ENCODE data around the gene FAM222A. TPM values are rescaled to one million over a fixed set of nuclear protein-coding genes. Genes with fewer than 3 reads are reported as not detected.

FAM222A gene
- total and polyA plus RNA-seq, 2 of the 8 experiments (the other 6 are each of a cell fraction or from before 2014, with no cell fraction given), result 0.94 to 1.1 TPM

GRCh38 chr12:109673379-109673778, 40.2 kb upstream of the FAM222A start:
- no peak overlapping the region for H3K18ac ChIP-seq (ENCODE audit: extremely low read depth, low read length)
- peaks cover 0 to 3% (median 1%) of the 10 kb centered on the region in 4 experiments; a peak in 1 of 7 replicates for H3K4me1 ChIP-seq (replicated peaks in 1 of 4; ENCODE audit: control insufficient read depth in 3 of 4, insufficient read depth in 4 of 4, low read length in 3 of 4)
- no peak overlapping the region for H2AK5ac ChIP-seq (ENCODE audit: low read depth, low read length)
- H2AFZ ChIP-seq (ENCODE audit: low read length), result no peak overlapping the region
- H3K56ac ChIP-seq (replicated peaks; ENCODE audit: insufficient read length, low read depth, low read length), result no peak overlapping the region
- no peaks in the 10 kb centered on the region for H3K79me2 ChIP-seq (ENCODE audit: control insufficient read depth in 1 of 2, insufficient read depth in 2 of 2, low read length in 2 of 2)
- H4K20me1 ChIP-seq (replicated peaks in 1 of 2; ENCODE audit: control insufficient read depth in 1 of 2, insufficient read depth in 2 of 2, low read length in 2 of 2), result peaks cover 0 to 3% of the 10 kb centered on the region in 2 experiments
- H2BK5ac ChIP-seq (ENCODE audit: low read depth, low read length), result no peak overlapping the region
- no peak overlapping the region for H4K8ac ChIP-seq (ENCODE audit: extremely low read depth, insufficient read depth, low read length)
- no peaks in the 10 kb centered on the region; a peak in 1 of 4 replicates for H3K9me3 ChIP-seq (ENCODE audit: insufficient read depth in 2 of 2, low read depth in 1 of 2, low read length in 1 of 2)
- H3K4ac ChIP-seq (replicated peaks; ENCODE audit: insufficient read length, low read depth, low read length), result no peak overlapping the region
- FAIRE-seq, result no peak
- H3K4me2 ChIP-seq (ENCODE audit: insufficient read depth in 1 of 2, low read depth in 2 of 2, low read length in 2 of 2), result no peak overlapping the region
- no peak overlapping the region for H3K9ac ChIP-seq (replicated peaks in 1 of 4; ENCODE audit: extremely low read depth in 1 of 4, low read depth in 3 of 4, low read length in 3 of 4)
- H2BK15ac ChIP-seq (ENCODE audit: low read length), result no peak overlapping the region
- H3K14ac ChIP-seq (ENCODE audit: insufficient read length), result no peak overlapping the region
- H2BK12ac ChIP-seq (ENCODE audit: low read depth, low read length), result no peak overlapping the region; the same call in 1 of the 2 replicates
- no peak overlapping the region for H2BK120ac ChIP-seq (replicated peaks; ENCODE audit: low read depth, low read length)
- H3K4me3 ChIP-seq (ENCODE audit: extremely low read depth in 1 of 4, insufficient read depth in 2 of 4, low read depth in 3 of 4, low read length in 4 of 4), result no peak overlapping the region
- TF ChIP-seq BCL11A (IDR thresholded peaks at IDR 0.05; ENCODE audit: low read depth in 2 of 2, low read length in 2 of 2), result no peak
- TF ChIP-seq SP1 (IDR thresholded peaks at IDR 0.05; ENCODE audit: low read depth, low read length), result no peak
- TF ChIP-seq GABPA (IDR thresholded peaks at IDR 0.05; ENCODE audit: borderline replicate concordance, insufficient read depth, low read length), result no peak
- no peak for TF ChIP-seq EGR1 (IDR thresholded peaks at IDR 0.05; ENCODE audit: borderline replicate concordance, low read depth, low read length)
- no peak for TF ChIP-seq E2F6 (IDR thresholded peaks at IDR 0.05)
- TF ChIP-seq ATF3 (IDR thresholded peaks at IDR 0.05; ENCODE audit: insufficient read depth, low read depth, low read length), result no peak
- no peak for TF ChIP-seq YY1 (IDR thresholded peaks at IDR 0.05; ENCODE audit: low read depth, low read length)
- TF ChIP-seq SP4 (IDR thresholded peaks at IDR 0.05; ENCODE audit: low read length), result no peak
- no peak for DNase-seq (ENCODE audit: low read depth in 1 of 2, low spot score in 2 of 2)
- ChIA-PET POLR2A (ENCODE audit: partially characterized antibody) (no interaction called here), CTCF (ENCODE audit: partially characterized antibody) (interaction anchor here (1.5 to 2.8 kb wide), 2 partner anchors 25 to 47 kb away, joined by 3 to 10 read pairs; no protein-coding TSS in a partner anchor)
- no peaks in the 10 kb centered on the region for H3K36me3 ChIP-seq (ENCODE audit: control insufficient read depth in 2 of 4, insufficient read depth in 4 of 4, low read length in 3 of 4)
- no peak overlapping the region for H3K27ac ChIP-seq (ENCODE audit: low read depth, low read length)
- no peaks in the 10 kb centered on the region for H3K23me2 ChIP-seq (ENCODE audit: low read depth, low read length)
- H3K79me1 ChIP-seq (ENCODE audit: low read depth, low read length), result no peaks in the 10 kb centered on the region
- no peak overlapping the region for H2BK20ac ChIP-seq (ENCODE audit: low read length)
- H3K23ac ChIP-seq (ENCODE audit: insufficient read length), result no peak overlapping the region
- no peak overlapping the region for H4K91ac ChIP-seq (replicated peaks; ENCODE audit: insufficient read length, low read length)
- no peak overlapping the region for H4K5ac ChIP-seq (ENCODE audit: insufficient read length, low read depth, low read length)
- H3K27me3 ChIP-seq (replicated peaks in 1 of 4; ENCODE audit: control insufficient read depth in 3 of 4, extremely low read depth in 1 of 4, insufficient read depth in 3 of 4, low read length in 3 of 4), result peaks cover 0 to 7% (median 0%) of the 10 kb centered on the region in 4 experiments; a peak in 2 of 7 replicates
- WGBS, 2 experiments (ENCODE audit: extremely low coverage in 1 of 2, insufficient coverage in 1 of 2, insufficient read length in 1 of 2, insufficient replicate concordance in 2 of 2, low coverage in 1 of 2, low lambda C conversion rate in 2 of 2, missing lambda C conversion rate in 1 of 2), result 89% methylated on average over 3 of the region's 3 CpGs; no CpG with 5 or more reads in 1 of the 2 experiments
